Esophagus muscularis mucosa (tissue), 3 donors: ENCODE results near the gene BBS9.

Experiments used
- POLR2A ChIP-seq: fragments of 450-650 bp; IDR thresholded peaks from one replicate; pipeline ENCODE4 v1.6.1; 2017; ENCODE audit warnings: antibody characterized with exemption, moderate library complexity, mild to moderate bottlenecking, low read depth
- POLR2AphosphoS5 ChIP-seq, 2 donors: sonication (generic); formaldehyde crosslinking; IDR thresholded peaks; one replicate each; pipeline ENCODE4 v1.6.1; 2017; ENCODE audit warnings: antibody characterized with exemption in 2 of 2
- TF ChIP-seq, protein P1 (sequence below), 3 experiments: fragments of 200-600 bp in 2 of 3; fragments of 450-650 bp in 1 of 3; sonication (generic) in 2 of 3; IDR thresholded peaks; one replicate each; pipeline ENCODE4 v1.5.1; 2017 to 2019; ENCODE audit warnings: antibody characterized with exemption in 3 of 3, mild to moderate bottlenecking in 2 of 3, moderate library complexity in 1 of 3

DNA sequence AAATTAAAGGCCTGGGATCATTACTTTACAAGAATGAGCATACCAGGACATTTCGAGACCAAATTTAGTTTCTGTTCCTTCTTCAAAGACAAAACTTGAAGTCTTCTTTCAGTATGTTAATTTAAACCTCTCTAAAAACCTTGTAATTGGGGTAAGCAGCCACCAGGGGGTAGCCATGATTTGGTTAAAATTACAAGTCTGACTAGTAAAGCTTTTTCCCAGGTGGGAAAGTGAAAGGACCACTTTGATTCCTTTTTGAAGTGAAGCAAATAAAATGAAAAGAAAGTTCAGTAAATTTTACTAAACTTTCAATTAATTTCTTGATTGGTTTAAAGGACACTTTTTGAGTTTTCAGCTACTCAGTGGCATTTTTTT is 294.3 kb downstream of the BBS9 start:
- TF ChIP-seq POLR2AphosphoS5 (IDR thresholded peaks at IDR 0.05) (no peak), POLR2A (no peak)
- TF ChIP-seq, protein P1, sequence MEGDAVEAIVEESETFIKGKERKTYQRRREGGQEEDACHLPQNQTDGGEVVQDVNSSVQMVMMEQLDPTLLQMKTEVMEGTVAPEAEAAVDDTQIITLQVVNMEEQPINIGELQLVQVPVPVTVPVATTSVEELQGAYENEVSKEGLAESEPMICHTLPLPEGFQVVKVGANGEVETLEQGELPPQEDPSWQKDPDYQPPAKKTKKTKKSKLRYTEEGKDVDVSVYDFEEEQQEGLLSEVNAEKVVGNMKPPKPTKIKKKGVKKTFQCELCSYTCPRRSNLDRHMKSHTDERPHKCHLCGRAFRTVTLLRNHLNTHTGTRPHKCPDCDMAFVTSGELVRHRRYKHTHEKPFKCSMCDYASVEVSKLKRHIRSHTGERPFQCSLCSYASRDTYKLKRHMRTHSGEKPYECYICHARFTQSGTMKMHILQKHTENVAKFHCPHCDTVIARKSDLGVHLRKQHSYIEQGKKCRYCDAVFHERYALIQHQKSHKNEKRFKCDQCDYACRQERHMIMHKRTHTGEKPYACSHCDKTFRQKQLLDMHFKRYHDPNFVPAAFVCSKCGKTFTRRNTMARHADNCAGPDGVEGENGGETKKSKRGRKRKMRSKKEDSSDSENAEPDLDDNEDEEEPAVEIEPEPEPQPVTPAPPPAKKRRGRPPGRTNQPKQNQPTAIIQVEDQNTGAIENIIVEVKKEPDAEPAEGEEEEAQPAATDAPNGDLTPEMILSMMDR (IDR thresholded peaks at IDR 0.05): peak in 1 of 3 experiments; percentile 20
